ENCODE results near the gene CUL9.

The CUL9 gene

GRCh38 chr6:43189776-43190304, 7.8 kb downstream of the CUL9 start:
- TF ChIP-seq, protein P1, sequence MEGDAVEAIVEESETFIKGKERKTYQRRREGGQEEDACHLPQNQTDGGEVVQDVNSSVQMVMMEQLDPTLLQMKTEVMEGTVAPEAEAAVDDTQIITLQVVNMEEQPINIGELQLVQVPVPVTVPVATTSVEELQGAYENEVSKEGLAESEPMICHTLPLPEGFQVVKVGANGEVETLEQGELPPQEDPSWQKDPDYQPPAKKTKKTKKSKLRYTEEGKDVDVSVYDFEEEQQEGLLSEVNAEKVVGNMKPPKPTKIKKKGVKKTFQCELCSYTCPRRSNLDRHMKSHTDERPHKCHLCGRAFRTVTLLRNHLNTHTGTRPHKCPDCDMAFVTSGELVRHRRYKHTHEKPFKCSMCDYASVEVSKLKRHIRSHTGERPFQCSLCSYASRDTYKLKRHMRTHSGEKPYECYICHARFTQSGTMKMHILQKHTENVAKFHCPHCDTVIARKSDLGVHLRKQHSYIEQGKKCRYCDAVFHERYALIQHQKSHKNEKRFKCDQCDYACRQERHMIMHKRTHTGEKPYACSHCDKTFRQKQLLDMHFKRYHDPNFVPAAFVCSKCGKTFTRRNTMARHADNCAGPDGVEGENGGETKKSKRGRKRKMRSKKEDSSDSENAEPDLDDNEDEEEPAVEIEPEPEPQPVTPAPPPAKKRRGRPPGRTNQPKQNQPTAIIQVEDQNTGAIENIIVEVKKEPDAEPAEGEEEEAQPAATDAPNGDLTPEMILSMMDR (conservative IDR thresholded peaks at IDR 0.05): no peak
- no peak overlapping the region for H3K27ac ChIP-seq

DNA sequence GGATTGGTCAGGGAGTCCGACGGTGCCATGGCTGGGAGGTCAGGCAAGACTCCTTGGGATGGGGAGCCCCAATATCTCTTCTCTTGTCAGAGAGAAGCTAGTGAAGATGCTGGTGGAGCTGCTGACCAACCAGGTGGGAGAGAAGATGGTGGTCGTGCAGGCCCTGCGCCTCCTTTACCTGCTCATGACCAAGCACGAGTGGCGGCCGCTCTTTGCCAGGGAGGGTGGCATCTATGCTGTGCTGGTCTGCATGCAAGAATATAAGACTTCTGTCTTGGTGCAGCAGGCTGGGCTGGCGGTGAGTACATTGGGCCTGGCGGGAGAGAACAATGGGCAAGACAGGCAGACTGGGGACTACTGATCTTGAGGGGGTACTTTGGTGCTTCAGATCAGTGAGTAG, 10.9 kb downstream of the CUL9 start:
- TF ChIP-seq, protein P1 (conservative IDR thresholded peaks at IDR 0.05): no peak
- H3K27ac ChIP-seq: no peak overlapping the region

- no peak overlapping the region for H3K27ac ChIP-seq
- TF ChIP-seq, protein P1 (conservative IDR thresholded peaks at IDR 0.05): no peak
Observed at GRCh38 chr6:43193929-43194328, 11.9 kb downstream of the CUL9 start.

DNA sequence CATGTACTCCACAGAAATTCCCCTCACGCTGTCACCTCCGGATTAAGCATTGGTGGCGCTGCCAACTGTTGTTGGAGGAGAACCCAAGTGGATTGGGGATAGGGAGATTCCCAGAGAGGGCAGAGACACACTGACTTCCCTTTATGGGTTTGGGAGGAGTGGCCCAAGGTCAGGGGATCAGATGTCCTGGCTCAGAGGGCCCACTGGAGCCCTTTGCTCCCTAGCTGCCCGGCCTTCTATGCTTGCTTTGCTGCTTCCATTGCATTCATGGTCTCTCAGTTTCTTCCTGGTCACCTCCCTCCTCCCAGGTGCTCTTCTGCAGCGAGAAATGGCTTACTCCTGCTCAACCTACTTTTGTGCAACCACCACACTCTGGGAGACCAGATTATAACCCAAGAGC, 14.3 kb downstream of the CUL9 start:
- no peak overlapping the region for H3K27ac ChIP-seq
- TF ChIP-seq, protein P1 (conservative IDR thresholded peaks at IDR 0.05): no peak

DNA sequence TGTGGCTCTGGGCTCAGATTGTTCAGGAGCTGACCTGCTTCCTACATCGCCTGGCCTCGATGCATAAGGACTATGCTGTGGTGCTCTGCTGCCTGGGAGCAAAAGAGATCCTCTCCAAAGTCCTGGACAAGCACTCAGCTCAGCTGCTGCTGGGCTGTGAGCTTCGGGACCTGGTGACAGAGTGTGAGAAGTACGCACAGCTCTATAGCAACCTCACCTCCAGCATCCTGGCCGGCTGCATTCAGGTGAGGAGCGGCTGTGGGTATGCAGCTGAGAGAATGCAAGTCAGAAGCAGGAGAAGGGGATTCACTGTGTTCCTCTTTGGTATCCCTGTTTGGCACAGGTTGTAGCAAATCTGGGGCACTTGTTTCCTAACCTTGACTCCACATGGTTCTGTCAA, 17.9 kb downstream of the CUL9 start:
- TF ChIP-seq, protein P1 (conservative IDR thresholded peaks at IDR 0.05): no peak
- H3K27ac ChIP-seq: no peak overlapping the region

- H3K27ac ChIP-seq: no peak overlapping the region
- TF ChIP-seq, protein P1 (conservative IDR thresholded peaks at IDR 0.05): no peak
Observed at GRCh38 chr6:43200541-43200940, 18.5 kb downstream of the CUL9 start.

DNA sequence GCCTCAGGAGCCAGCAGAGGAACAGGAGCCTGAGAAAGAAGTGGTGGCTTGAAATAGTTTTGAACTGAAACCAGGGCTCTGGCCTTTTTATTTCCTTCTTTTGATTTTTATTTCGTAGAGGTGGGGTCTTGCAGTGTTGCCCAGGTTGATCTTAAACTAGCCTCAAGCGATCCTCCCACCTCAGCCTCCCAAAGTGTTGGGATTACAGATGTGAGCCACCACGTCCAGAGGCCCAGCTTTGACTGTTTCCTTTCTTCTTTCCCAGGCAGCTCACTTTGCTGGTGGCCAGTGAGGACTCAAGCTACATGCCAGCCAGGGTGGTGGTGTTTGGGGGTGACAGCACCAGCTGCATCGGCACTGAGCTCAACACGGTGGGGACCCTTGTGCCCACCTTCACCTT, 20.5 kb downstream of the CUL9 start:
- no peak overlapping the region for H3K27ac ChIP-seq
- TF ChIP-seq, protein P1 (conservative IDR thresholded peaks at IDR 0.05): no peak
